Activated CD8-positive, alpha-beta memory T cell treated with anti-CD3 and anti-CD28 coated beads for 48 hours (primary cell): ENCODE results near the gene TMEM25.
"Not testable (repeated sequence)": the region's sequence is repeated elsewhere in the genome, so short reads cannot be mapped to it uniquely, and the experiment has no call there.

Experiments
- DNase-seq, 3 experiments: peaks; one replicate each; pipeline ENCODE4 v3.0.0-alpha.2; 2020; ENCODE audit warnings: low read depth in 2 of 3, low spot score in 2 of 3

The TMEM25 gene

DNA sequence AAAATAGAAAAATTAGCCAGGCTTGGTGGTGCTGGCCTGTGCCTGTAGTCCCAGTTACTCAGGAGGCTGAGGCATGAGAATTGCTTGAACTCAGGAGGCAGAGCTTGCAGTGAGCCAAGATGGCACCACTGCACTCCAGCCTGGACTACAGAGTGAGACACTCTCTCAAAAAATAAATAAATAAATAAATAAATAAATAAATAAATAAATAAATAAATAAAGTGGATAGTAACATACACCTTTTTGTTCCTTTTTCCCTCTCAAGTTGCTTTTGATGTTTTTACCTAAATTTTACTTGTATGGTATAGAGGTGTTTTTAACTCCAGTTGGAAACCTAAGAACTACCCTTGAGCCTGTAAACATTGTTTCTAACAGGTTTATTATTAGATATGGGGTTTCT, 47.0 kb downstream of the TMEM25 start:
- DNase-seq: not testable (repeated sequence)

DNA sequence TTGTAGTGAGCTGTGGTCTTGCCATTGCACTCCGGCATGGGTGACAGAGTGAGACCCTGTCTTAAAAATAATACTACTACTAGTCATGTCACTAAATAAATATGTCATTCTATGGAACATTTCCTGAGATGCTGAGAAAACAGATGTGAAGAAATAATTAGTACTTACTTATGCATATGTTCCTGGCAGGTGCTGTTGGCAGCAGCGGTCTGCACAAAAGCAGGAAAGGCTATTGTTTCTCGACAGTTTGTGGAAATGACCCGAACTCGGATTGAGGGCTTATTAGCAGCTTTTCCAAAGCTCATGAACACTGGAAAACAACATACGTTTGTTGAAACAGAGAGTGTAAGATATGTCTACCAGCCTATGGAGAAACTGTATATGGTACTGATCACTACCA, 50.1 kb downstream of the TMEM25 start:
- no peak for DNase-seq
